GDM1 (cell line): ENCODE data around the gene PDZD2.
"Not testable (repeated sequence)": the region's sequence is repeated elsewhere in the genome, so short reads cannot be mapped to it uniquely, and the experiment has no call there.

Experiments
- DNase-seq: peaks from one replicate; lab custom pipeline; 2025; lab: John Stamatoyannopoulos, UW

PDZD2 gene

DNA sequence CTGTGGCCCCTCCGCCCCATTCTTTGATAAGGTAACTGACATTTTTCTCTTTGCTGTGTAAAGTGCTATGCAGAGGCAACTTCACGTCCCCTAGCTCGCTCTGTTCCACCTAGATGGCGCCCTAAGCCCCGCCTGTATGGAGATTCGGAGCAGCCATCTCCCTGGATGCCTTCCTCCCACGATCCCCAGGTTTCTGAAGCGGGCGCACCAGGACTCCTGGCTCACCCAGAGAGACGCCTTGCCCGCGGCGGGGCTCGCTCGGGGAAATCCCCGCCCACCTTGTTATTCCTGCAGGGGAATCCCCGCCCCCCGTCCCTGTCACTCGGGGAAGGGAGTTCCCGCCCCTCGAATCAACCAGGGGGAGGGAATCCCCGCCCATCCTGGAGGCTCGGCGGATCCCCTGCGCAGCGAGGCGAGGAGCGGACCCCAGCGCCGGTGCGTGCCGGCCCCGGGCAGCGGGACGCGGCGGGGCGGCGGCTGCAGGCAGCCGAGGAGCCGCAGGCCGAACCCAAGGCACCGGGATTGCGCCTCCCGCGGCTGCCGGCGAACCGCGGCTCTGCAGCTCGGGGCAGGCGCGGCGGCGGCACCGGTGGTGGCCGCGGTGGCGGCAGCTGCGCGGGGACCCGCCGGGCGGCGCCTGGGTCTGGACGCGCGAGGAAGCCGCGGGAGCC is at the start of gene PDZD2:
Gene PDZD2 (plus strand): TSS at position 384 of the 671 bp plus-strand sequence.
- peak; percentile 59 for DNase-seq

GRCh38 chr5:31593665-31594064 is 45.3 kb upstream of the PDZD2 start:
- DNase-seq, result no peak

DNA sequence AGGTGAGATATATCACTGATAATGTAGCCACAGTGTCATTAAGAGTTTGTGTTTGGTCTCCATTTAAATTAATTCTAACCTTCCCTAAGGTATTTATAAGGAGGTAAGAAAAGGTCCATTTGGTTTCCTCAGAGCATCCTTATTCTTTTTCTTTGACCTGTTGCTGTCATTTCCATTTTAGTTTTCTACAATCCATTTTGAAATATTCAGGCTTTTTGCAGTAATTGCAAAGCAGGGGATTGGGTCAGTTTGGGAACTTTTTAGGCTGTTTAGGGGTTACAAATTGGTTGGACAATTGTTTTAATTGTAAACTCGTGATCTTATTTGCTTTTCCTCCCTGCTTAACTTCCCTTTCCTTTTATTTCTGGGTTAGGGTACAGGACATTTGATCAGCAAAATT is 42.6 kb upstream of the PDZD2 start:
- no peak for DNase-seq

- DNase-seq, result no peak
Measured at GRCh38 chr5:31598640-31599611, 40.0 kb upstream of the PDZD2 start.

GRCh38 chr5:31602305-31602704 is 36.6 kb upstream of the PDZD2 start:
- not testable (repeated sequence) for DNase-seq

DNA sequence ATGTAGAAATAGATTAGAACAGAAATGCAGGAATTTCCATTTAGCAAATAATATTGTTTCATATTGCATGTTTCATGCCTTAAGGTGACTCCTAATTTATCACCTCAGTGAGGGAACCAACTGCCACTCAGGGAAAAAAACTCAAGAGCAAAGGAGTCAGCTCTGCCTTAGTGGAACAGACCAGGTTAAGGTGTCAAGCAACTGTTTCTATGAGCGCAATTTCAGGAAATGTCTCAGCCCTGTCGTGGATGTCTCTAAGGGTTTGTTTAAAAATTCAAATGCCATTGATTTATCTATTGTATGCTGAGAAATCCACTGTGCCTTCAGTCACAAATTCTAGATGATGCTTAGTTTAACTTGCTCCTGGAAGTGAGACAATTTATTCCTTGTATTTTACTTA is 34.7 kb upstream of the PDZD2 start:
- DNase-seq, result no peak

DNA sequence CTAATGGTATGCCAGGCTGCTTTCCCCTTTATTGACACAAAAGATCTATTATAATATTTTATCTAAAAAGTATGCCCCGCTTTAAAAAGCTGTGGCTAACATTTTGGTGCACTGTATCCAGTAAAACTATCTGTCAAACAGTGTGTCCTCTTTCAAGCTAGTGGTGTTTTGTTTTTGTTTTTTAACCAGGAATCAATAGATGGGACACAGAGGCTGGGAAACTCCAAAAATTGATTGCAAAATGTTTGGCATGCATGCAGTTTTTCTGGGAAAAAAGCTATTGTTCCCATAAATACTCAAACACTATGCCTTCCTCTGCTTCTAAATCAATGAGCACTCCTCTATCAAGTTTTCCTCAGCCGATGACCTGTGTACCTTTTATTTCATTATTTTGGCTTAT is 34.3 kb upstream of the PDZD2 start:
- no peak for DNase-seq

GRCh38 chr5:31605920-31606319 is 33.0 kb upstream of the PDZD2 start:
- DNase-seq, result no peak

GRCh38 chr5:31607546-31607945 is 31.4 kb upstream of the PDZD2 start:
- DNase-seq, result no peak

GRCh38 chr5:31611002-31611401 is 27.9 kb upstream of the PDZD2 start:
- no peak for DNase-seq

- DNase-seq, result no peak
Measured at GRCh38 chr5:31613651-31614050, 25.3 kb upstream of the PDZD2 start.

DNA sequence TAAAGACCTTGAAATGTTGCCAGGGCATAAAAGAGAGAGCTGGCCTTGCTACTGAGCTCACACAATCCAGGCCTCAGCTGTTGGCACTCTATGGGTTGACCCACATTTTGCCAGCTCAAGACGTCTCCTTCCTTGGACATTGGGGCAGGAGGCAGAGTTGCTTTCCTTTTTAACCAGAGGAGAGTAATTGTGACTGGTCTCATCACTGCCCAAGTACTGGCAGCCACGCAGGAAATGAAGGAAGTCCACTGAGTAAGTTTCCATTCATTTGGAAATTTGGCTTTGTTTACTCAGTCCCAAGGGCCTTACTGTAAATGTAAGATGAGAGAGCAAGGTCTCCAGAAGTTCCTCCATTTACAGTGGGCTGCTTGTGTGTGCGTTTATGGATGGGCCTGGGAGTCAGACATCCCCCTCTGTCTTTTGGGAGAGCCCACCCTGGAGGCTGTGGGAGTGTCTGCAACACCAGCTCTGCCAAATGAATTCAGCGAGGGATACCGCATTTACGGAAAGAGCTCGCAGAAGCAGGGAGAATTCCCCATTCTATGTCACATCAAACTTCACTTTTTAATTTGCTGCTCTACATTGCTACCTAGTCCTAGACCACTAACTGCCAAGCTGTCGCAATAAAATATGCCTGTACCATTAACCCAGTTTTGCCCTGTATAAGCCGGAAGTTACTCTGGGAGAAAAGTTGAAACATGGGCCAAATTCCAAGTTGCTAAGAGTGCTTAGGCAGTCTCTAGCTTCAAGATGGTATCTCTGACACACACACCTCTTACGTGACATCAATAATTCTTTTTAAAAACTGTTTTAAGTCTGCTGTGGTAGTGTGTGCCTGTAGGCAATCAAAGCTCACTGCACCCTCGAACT is 24.5 kb upstream of the PDZD2 start:
- DNase-seq, result no peak

- no peak for DNase-seq
Measured at GRCh38 chr5:31617867-31618266, 21.1 kb upstream of the PDZD2 start.

DNA sequence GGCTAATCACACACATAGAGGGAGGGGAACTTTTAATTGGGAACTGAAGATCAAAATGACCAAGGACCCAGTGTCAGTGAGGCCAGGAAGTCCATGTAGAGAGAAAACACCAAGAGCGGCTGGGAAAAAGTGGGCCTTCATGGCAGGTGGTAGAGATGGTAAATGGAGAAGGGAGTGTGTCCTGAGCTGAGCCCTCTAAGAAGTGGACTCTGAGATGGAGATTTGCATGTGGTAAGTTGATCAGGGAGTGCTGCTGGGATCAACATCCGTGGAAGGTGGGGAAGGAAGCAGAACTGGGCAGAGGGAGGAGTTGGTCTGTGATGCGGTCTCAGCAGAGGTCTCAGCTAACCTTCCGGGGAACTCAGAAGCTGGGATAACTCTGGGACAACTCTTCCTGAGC is 18.9 kb upstream of the PDZD2 start:
- no peak for DNase-seq

- DNase-seq, result no peak
Measured at GRCh38 chr5:31623249-31623648, 15.7 kb upstream of the PDZD2 start.

- no peak for DNase-seq
Measured at GRCh38 chr5:31625394-31625793, 13.5 kb upstream of the PDZD2 start.

GRCh38 chr5:31626156-31626555 is 12.8 kb upstream of the PDZD2 start:
- no peak for DNase-seq

- DNase-seq, result no peak
Measured at GRCh38 chr5:31626604-31627234, 12.2 kb upstream of the PDZD2 start.

- no peak for DNase-seq
Measured at GRCh38 chr5:31630931-31631330, 8.0 kb upstream of the PDZD2 start.

- no peak for DNase-seq
Measured at GRCh38 chr5:31632460-31632859, 6.5 kb upstream of the PDZD2 start.

- DNase-seq, result no peak
Measured at GRCh38 chr5:31635446-31635845, 3.5 kb upstream of the PDZD2 start.

DNA sequence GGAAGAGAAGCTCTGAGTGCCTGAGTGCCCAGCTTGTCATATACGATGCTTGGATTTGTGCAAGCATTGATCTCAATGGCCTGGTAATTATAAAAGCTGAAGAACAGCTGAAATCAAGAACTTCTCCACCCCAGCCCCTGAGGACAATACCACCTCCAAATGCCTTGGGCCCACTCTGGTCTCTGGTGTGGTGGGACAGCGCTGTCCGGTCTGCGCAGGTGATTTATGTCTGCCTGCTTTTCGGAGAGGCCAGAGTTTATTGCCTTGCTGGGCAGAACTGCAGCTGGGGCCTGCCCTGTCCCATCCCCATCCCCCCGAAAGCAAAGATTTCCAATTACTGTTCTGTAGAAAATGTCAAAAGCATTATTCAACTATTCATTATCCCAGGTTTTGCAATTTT is 1.1 kb upstream of the PDZD2 start:
- no peak for DNase-seq
